C4-2B (cell line): ENCODE data around the gene FAM193A.

ENCODE experiments used
- H3K27ac ChIP-seq: fragments of 450-650 bp; 2 replicates; pipeline ENCODE4 v1.5.1; 2017
- ZFX ChIP-seq: fragments of 450-650 bp; IDR thresholded peaks from 2 replicates; pipeline ENCODE4 v1.6.1; 2017
- TF ChIP-seq, protein P1 (sequence below): fragments of 450-650 bp; conservative IDR thresholded peaks from 2 replicates; pipeline ENCODE4 v1.5.1; 2017; ENCODE audit warnings: mild to moderate bottlenecking

The FAM193A gene

DNA sequence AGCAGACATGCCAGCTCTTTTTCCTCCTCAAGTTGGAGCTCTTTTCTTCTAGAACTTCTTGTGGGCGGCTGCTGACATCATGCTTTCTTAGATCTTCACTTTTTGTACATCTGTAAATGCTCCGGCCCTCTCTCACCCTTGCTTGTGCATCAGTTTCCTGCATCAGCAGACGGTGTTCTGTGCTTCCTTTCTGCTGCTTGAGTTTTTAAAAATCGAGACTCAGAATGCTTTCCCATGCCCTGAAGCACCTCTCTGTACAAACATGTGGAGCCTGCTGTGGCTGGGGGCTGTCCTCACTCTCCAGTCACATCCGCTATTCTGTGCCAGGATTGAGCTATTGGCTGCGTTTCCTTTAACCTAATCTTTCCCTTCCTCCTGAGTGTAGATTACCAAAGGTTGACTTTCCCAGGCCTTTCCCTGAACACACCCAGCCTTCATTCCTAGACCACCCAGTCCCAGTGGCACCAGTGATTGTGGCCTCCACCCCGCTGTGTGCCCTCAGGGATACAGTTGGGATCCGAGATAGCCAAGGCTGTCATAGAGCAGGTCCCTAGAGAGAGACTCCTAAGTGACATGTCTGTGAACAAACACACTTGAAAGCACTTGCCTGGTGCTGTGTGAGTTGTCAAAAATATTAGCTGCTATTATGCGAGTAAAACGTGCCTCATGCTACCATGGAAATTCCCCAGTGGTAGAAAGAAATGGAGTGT, 177.8 kb downstream of the FAM193A start:
- H3K27ac ChIP-seq: no peak overlapping the region
- TF ChIP-seq, protein P1, sequence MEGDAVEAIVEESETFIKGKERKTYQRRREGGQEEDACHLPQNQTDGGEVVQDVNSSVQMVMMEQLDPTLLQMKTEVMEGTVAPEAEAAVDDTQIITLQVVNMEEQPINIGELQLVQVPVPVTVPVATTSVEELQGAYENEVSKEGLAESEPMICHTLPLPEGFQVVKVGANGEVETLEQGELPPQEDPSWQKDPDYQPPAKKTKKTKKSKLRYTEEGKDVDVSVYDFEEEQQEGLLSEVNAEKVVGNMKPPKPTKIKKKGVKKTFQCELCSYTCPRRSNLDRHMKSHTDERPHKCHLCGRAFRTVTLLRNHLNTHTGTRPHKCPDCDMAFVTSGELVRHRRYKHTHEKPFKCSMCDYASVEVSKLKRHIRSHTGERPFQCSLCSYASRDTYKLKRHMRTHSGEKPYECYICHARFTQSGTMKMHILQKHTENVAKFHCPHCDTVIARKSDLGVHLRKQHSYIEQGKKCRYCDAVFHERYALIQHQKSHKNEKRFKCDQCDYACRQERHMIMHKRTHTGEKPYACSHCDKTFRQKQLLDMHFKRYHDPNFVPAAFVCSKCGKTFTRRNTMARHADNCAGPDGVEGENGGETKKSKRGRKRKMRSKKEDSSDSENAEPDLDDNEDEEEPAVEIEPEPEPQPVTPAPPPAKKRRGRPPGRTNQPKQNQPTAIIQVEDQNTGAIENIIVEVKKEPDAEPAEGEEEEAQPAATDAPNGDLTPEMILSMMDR: no peak
- no peak for TF ChIP-seq ZFX

DNA sequence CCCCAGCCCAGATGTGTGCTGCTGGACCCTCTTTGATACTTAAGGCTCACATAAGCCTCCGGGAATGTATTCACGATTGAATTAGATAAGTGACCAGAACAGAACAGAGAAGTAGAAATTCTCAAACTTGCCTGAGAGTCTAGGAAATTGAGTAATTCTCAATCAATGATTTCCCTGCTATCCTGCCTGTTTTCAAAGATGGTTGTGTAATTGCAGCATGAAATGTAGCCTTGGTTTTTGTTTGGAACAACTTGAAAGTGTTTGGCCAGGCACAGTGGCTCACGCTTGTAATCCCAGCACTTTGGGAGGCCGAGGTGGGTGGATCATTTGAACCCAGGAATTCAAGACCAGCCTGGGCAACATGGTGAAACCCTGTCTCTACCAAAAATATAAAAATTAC, 178.5 kb downstream of the FAM193A start:
- H3K27ac ChIP-seq: no peak overlapping the region
- no peak for TF ChIP-seq ZFX
- TF ChIP-seq, protein P1: no peak

- H3K27ac ChIP-seq: no peak overlapping the region
- TF ChIP-seq, protein P1: no peak
- no peak for TF ChIP-seq ZFX
These were observed 179.0 kb downstream of the FAM193A start for GRCh38 chr4:2715426-2715825.

DNA sequence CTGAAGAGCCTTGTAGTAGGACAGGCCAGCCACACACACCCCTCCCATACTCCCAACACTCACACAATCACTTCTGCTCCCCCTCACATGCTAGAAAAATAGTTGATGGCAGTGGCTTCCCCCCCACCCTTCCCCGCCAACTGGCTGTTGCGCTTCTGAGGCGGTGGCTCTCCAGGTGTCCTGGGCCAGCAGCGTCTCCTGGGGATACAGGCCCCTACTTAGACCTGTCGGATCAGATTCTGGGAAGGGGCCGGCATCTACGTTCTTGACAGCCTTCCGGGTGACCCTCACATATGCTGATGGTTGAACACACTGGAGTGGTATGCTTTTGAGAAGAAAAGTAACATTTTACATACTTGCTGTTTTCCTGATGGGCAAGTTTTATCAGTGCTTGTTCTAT, 179.8 kb downstream of the FAM193A start:
- H3K27ac ChIP-seq: no peak overlapping the region
- TF ChIP-seq, protein P1: no peak
- TF ChIP-seq ZFX: no peak

GRCh38 chr4:2721586-2721985, 185.1 kb downstream of the FAM193A start:
- TF ChIP-seq, protein P1: no peak
- no peak for TF ChIP-seq ZFX
- no peak overlapping the region for H3K27ac ChIP-seq

GRCh38 chr4:2722033-2722432, 185.6 kb downstream of the FAM193A start:
- no peak overlapping the region for H3K27ac ChIP-seq
- TF ChIP-seq ZFX: no peak
- TF ChIP-seq, protein P1: no peak

DNA sequence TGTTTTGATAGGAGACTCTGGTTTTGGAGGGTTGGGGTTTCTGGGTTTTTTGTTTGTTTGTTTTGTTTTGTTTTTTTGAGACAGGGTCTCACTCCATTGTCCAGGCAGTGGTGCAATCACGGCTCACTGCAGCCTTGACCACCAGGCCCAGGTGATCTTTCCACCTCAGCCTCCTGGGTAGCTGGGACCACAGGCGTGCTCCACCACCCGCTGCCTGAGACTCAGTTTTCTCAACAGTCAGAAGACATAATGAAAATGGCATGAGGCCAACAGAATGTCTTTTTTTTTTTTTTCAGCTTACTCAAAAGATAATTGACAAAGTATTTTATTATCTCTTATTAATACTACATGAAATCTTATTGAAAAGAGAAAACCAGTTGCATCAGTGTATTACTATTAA, 187.3 kb downstream of the FAM193A start:
- no peak overlapping the region for H3K27ac ChIP-seq
- no peak for TF ChIP-seq ZFX
- TF ChIP-seq, protein P1: no peak
